Activated CD8-positive, alpha-beta memory T cell treated with anti-CD3 and anti-CD28 coated beads, Interleukin-2, amount 50 U/mL, for 1 hour (primary cell): ENCODE data around the gene ZNF316.

Experiments used
- DNase-seq: peaks from one replicate; pipeline ENCODE4 v3.0.0-alpha.2; 2020; ENCODE audit errors: extremely low read depth

Gene ZNF316

GRCh38 chr7:6636741-6637543 is at the start of gene ZNF316:
ZNF316 (plus strand) TSS chr7:6637318; CDS start chr7:6642410, 5,092 bp downstream.
- DNase-seq: no peak

- no peak for DNase-seq
Measured at GRCh38 chr7:6588566-6588965, 48.6 kb upstream of the ZNF316 start.

- DNase-seq: no peak
Measured at GRCh38 chr7:6589151-6589828, 47.8 kb upstream of the ZNF316 start.

- peak; percentile 33 for DNase-seq
Measured at GRCh38 chr7:6589829-6590644, 47.1 kb upstream of the ZNF316 start, which contains the start of gene INTS15. INTS15 (plus strand) TSS chr7:6590021; CDS start chr7:6590284, 263 bp downstream.

- no peak for DNase-seq
Measured at GRCh38 chr7:6590645-6591110, 46.4 kb upstream of the ZNF316 start.

GRCh38 chr7:6600093-6600492 is 37.0 kb upstream of the ZNF316 start:
- DNase-seq: no peak

- no peak for DNase-seq
Measured at GRCh38 chr7:6604458-6604857, 32.7 kb upstream of the ZNF316 start.

- no peak for DNase-seq
Measured at GRCh38 chr7:6606866-6607583, 30.1 kb upstream of the ZNF316 start.

GRCh38 chr7:6607651-6608051 is 29.5 kb upstream of the ZNF316 start:
- DNase-seq: no peak

GRCh38 chr7:6608081-6608480 is 29.0 kb upstream of the ZNF316 start:
- no peak for DNase-seq

- no peak for DNase-seq
Measured at GRCh38 chr7:6608794-6609193, 28.3 kb upstream of the ZNF316 start.

- no peak for DNase-seq
Measured at GRCh38 chr7:6612819-6613218, 24.3 kb upstream of the ZNF316 start.

GRCh38 chr7:6613706-6614105 is 23.4 kb upstream of the ZNF316 start:
- no peak for DNase-seq

- DNase-seq: no peak
Measured at GRCh38 chr7:6614953-6615722, 22.0 kb upstream of the ZNF316 start, which contains the start of gene ZNF853. ZNF853 (plus strand) TSS chr7:6615610; CDS start chr7:6616175, 565 bp downstream.

- no peak for DNase-seq
Measured at GRCh38 chr7:6615723-6616555, 21.2 kb upstream of the ZNF316 start.

GRCh38 chr7:6616854-6617643 is 20.1 kb upstream of the ZNF316 start:
- no peak for DNase-seq

- no peak for DNase-seq
Measured at GRCh38 chr7:6618621-6619020, 18.5 kb upstream of the ZNF316 start.

- no peak for DNase-seq
Measured at GRCh38 chr7:6619961-6620360, 17.2 kb upstream of the ZNF316 start.
